GM23248 (cell line): Measurements from ENCODE around the gene EZR.

Experiments used
- EZH2 ChIP-seq: fragments of 200-600 bp; sonication (generic); IDR thresholded peaks from 2 replicates; pipeline ENCODE4 v1.6.1; 2018; ENCODE audit warnings: antibody characterized with exemption, mild to moderate bottlenecking; ENCODE audit not compliant: insufficient read depth, poor library complexity, severe bottlenecking
- EZH2phosphoT487 ChIP-seq: fragments of 200-600 bp; sonication (generic); IDR thresholded peaks from 2 replicates; pipeline ENCODE4 v1.6.1; 2018; ENCODE audit warnings: antibody characterized with exemption, moderate library complexity, mild to moderate bottlenecking, low read depth; ENCODE audit not compliant: insufficient read depth

- TF ChIP-seq EZH2phosphoT487 (no peak), EZH2 (no peak)
These were observed 28.6 kb upstream of the EZR start for GRCh38 chr6:158847786-158848185.
